ENCODE results near the gene ITPKB.

The ITPKB gene

GRCh38 chr1:226663327-226663704, 75.8 kb downstream of the ITPKB start:
- DNase-seq = no peak

DNA sequence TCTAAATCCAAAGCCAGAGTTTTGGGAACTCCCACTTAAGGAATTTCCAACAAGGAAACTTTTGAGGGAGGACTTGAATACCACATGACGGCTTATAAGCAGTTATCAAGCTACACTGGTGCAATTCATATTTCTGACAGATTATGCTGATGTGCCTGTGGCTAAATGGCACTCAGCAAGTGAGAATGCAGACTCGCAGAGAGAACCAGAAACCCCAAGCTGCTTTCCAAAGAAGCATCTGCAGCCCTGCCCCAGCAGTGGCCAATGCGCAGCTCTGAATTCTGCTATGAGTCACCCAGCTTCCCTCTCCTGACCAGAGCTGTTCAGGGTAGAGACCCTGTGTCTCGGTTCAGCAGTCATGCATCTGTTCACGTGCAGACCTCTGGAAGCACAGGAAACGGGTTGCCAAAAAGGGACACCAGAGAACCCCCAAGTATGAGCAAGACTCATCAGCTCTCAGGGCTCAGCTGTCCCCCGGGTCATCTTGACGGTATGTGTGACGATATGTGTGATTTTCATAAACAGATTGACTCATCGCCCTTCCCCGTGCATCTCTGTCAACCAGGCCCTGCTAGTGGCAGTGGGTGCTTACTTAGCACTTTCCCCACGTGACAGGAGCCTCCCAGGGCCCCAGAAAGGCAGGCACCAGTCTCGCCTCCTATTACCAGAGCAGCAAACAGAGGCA, 76.3 kb downstream of the ITPKB start:
- peak; percentile 62 to 87 for DNase-seq

DNA sequence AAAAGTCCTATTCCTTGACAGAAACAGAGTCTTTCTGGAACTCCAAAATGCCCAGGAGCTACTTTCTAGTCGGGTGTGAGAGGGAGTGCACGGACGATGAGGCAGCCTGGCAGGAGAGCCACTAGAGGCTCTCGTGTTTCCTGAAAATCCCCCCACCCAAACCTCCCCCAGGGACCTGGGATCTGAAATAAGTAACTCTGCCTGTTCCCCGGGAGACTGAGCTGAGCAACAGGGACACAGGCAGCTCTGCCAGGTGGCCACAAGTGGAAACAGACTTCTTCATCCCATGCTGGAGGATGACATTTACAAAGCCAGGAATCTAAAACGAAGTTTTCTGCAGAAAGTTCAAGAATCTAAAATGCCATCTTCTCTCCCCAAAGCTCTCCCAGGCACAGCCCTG, 77.1 kb downstream of the ITPKB start:
- DNase-seq = no peak

DNA sequence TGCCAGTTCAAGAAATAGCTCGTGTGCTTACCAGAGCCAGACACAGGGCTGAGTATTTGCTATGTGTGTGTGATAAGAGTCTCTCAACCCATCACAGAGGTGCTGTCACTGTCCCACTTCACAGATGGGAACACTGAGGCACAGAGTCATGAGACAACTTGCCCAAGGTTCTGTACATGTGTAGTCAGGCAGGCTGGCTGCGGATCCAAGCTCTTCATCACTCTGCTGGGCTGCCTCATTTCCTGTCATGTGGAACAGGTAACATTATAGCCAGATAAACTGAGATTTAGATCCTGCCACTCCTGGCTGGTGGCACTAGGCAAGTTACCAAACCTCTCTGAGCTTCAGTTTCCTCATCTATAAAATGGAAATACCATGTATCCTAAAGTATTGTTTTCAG, 77.8 kb downstream of the ITPKB start:
- DNase-seq = no peak

DNA sequence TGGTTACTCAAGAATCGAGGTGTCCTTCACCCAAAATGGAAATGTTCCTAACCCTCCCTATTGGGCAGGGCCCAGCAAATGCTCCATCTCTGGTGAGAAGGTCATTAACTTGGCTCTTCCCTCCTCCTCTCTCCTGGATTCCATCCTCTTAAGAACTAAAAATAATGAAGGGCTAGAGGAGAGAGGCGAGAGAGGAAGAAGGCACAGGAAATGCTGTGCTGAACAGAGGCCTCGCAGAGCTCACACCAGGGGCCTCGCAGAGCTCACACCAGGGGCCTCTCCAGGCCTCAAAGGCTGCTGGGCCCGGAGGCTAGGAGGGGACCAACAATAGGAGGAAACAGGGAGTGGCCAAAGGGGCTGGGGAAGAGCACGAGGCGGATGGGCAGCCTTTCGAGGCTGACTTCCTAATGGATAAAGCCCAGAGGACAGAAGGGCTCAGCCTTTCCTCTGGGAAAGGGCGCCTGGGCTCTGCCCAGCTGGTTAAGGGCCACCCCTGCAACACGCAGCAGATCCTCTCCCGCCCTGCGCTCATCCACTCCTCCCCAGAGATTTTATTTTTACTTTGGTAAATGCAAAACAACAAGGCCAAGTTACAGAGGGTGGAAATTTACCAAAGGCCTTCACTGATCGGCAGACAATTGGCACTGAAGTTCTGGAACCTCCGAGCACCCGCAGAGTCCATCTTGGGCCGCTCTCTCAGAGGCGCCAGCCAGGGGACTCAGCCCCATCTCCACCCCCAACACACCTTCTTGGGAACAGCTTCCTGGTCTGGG, 78.5 kb downstream of the ITPKB start:
- DNase-seq = no peak

- no peak for DNase-seq
Observed at GRCh38 chr1:226659641-226660040, 79.4 kb downstream of the ITPKB start.

DNA sequence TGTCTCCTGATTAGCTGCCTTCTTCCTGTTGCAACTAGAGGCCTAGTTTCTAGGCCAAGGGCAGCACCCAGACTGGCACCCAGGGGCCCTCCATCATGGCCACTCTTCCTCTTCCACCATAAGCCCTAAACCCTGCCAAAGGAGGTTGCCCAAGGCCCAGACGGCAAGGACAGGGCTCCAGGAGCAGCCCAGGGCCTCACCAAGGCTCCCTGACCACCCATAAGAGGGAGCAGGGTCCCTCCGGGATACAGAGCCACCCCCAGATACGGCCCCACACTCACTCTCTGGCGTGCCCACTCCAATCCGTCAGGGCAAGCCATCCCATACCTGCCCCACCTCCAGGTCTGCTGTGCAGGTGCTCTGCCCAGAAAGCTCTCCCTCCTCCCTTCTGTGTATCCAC, 79.9 kb downstream of the ITPKB start:
- no peak for DNase-seq

- no peak for DNase-seq
Observed at GRCh38 chr1:226658546-226659125, 80.4 kb downstream of the ITPKB start.

GRCh38 chr1:226657895-226658545, 81.1 kb downstream of the ITPKB start:
- DNase-seq = no peak

DNA sequence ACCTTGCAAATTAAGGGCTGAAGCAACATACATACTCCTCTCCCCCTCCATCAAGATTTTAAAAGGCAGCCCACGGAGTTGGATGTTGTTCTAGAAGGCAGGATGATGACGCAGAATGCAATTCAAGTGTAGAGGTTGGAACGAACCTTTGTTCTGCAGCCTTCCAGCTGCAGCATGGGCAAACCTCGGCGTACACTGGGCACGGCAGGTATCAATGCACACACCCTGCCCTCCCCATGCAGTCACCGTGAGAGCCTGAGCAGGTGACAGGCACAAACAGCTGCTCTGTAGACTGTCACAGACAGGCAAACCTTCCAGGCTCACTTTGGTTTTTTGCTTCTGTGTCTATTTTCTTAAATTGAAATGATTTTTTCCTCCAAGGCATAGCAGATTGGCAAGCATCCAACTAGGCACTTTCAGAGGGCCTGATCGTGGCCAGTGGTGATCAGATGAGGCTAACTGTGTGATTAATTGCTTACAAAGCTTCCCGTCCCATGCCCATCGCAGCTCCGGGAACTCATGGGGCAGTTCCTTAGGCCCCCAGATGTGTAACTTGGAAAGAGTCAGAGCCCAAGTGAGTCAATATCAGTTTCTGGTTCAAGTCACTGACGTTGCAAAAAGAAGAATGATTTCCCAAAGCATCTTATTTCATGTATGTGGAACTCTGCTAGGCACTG, 82.3 kb downstream of the ITPKB start:
- peak in 1 of 2 experiments; percentile 30 for DNase-seq

- DNase-seq = no peak
Observed at GRCh38 chr1:226656201-226656600, 82.9 kb downstream of the ITPKB start.

DNA sequence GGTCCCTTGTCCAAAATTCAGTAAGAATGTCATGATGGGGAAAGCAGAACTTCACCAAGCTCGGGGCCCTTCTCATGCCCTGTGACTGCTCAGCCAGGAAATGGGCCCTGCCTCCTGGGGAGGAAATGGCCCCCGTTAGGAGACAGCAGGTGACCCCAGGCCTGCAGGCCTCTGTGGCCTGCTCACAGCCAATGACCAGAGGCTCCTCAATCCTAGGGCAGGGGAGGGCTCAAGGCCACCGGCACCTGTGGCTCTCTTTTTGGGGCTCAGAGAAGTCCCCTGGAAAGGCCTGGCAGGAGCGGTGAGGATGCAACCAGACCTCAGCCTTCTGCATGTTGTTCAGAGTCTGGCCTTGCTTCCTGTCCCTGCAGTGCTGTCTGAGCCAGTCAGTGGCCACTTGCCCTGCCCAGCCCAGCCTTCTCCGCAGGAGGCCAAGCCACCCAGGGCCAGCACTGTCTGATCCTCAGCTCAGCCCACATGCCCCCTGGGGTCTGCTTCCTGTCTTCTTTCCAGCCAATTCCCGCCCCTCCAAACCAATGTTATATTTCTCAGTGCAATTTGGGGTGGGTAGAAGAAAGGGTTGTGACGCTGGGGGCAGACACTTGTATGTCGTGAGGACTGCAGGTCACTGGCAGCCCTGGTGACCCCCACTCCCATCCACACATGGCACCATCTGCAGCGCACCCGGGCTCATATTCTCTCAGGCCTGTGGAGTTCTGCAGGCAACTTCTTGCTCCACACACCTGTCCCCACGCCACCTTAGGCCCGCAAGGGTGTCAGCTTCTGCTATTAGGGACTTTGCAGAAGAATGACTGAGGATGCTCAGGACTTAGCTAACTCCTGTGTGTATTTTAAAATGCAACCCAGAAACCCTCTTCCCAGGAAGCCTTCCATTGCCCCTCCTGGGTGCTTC, 83.6 kb downstream of the ITPKB start:
- no peak for DNase-seq

GRCh38 chr1:226654668-226655055, 84.4 kb downstream of the ITPKB start:
- DNase-seq = no peak

GRCh38 chr1:226654046-226654667, 84.9 kb downstream of the ITPKB start:
- no peak for DNase-seq

- peak in 1 of 2 experiments; percentile 52 for DNase-seq
Observed at GRCh38 chr1:226653311-226653921, 85.7 kb downstream of the ITPKB start.

GRCh38 chr1:226652613-226653012, 86.5 kb downstream of the ITPKB start:
- DNase-seq = no peak

- no peak for DNase-seq
Observed at GRCh38 chr1:226651732-226652105, 87.4 kb downstream of the ITPKB start.

- DNase-seq = no peak
Observed at GRCh38 chr1:226651041-226651731, 87.9 kb downstream of the ITPKB start.

- no peak for DNase-seq
Observed at GRCh38 chr1:226650236-226650841, 88.7 kb downstream of the ITPKB start.

DNA sequence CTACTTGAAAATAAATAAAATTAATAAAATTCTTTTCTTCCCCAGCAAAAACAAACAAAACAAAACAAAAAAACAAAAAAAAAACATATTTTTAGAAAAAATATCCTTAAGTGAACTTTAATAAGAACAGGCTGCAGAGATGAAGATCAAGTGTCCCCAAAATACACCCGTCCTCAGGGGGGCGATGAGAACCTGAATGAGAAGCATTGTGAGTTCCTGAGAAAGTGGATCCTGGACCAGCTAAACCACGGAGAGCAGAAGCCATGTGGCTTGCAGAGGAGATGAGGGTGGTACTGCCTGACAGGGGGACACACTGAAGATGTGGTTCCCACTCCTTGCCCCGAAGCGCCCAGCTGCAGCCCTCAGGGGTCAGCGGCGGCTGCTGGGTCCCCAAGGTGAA, 89.3 kb downstream of the ITPKB start:
- no peak for DNase-seq

Data from stimulated activated CD4-positive, alpha-beta T cell treated with anti-CD3 and anti-CD28 coated beads, Interleukin-4, amount 100 ng/mL, for 4 hours (primary cell).